Stimulated activated CD4-positive, alpha-beta T cell treated with anti-CD3 and anti-CD28 coated beads, TNF-alpha, amount 100 ng/mL, for 48 hours (primary cell): ENCODE results near the gene DAZAP1.
"Not testable (repeated sequence)": the region's sequence is repeated elsewhere in the genome, so short reads cannot be mapped to it uniquely, and the experiment has no call there.

Experiments
- DNase-seq, 3 donors: peaks; one replicate each; pipeline ENCODE4 v3.0.0-alpha.2; 2020; ENCODE audit warnings: low read depth in 3 of 3

Gene DAZAP1

GRCh38 chr19:1410789-1411188, 3.4 kb downstream of the DAZAP1 start:
- DNase-seq, result no peak

DNA sequence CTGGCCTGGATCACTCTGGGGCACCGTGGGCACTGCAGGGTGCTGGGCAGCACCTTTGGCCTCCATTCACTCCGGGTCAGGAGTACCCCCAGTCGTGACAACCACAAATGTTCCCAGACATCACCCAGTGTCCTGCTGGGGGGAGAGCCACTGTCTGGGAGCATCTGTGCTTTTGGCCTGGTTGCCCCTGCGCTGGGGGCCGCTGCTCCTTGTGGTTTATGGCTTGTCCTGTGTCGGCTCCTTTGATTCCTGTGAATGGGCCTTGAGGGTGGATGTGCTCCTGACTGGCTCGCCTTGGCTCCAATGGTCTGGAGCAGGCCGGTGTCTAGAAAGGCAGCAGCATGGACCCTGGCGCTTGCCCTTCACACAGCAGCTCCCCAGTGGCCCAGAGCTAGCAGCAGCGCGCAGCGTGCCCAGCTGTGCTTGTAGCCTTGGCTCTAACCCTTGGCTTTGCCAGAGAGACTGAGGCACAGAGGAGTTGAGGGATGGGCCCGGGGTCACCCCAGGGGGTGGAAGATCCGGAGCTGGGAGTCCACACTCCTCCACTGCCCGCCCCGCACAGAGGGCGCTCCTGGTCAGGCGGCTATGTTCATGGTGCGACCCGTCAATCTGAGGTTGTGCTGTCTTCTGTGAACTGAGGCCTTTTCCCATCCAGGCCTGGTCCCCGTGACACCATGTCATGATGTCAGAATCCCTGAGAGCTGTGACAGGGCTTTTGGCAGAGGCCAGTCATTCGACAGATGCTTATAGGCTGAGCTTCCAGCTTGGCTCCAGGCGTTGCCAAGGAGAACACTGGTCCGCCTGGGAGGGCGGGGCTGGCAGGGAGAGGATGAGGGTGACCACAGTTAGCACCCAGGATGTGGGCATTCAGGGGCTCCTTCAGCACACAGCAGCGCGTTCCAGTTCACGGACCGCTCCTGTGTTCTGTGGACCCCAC, 4.1 kb downstream of the DAZAP1 start:
- DNase-seq, result no peak

DNA sequence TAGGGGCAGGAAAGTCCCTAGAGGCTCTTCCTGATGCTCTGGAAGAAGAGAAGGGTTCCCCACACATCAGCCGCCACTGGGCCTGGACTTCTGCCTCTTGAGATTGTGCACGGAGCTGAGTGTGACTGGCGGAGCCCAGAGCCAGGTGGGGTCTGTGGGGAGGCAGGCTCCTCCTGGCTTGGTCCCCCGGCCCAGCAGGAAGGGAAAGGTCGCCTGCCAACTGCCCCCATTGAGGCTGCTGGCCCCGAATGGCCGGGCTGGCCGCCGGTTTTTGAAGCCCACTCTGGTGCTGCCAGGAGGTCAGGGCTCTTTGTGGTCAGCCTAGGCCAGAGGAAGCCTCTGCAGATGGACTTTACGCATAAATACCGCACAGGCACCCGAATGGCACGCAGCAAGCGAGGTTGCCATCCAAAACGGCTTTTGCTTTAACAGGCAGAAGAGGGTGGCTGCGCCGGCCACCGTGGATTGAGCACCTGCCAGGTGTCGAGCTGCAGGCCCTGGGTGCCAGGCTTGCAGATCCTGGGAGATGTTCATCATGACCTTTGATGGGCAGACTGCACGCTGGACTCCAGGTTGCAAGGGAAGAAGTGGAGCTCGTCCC, 5.0 kb downstream of the DAZAP1 start:
- DNase-seq, result no peak

- no peak for DNase-seq
Observed at GRCh38 chr19:1412995-1413800, 5.8 kb downstream of the DAZAP1 start.

DNA sequence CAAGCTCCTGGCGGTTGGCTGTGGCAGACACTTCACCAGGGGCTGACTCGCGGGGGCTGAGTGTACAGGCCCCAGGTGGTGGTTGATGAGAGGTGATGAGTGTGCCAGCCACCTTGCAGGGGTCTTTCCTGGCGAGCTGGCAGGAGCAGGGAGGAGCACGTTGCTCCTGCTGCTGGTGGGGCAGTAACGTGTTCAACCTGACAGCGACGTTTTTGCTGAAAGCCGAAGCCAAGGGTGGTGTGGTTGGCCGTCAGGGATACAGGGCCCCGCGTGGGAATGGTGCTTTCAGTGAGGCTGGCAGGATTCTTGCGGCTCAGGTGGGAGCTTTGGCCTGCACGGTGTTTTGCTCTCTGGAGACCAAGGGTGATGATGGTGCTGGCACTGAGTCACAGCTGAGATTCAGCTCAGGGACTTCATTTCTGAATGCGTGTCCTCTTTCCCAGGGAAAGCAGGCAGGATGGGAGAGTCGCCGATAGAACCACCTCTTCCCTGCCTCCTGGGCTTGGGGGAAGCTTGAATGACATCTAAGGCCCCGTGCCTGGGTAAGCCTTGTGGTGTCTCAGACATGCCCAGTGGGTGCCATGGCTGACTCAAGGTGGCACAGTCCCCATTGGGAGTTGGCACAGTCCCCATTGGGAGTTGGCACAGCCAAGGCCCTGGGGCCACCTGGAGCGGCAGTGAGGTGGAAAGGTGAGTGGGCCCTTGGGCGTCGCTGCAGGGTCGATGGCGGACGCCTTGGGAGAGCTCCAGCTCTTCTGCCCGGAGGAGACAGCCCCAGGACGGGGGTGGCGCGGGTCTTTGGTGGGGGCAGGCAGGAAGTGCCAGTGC, 8.8 kb downstream of the DAZAP1 start:
- no peak for DNase-seq

GRCh38 chr19:1417145-1417544, 9.8 kb downstream of the DAZAP1 start:
- no peak for DNase-seq

- no peak for DNase-seq
Observed at GRCh38 chr19:1417681-1418495, 10.5 kb downstream of the DAZAP1 start.

DNA sequence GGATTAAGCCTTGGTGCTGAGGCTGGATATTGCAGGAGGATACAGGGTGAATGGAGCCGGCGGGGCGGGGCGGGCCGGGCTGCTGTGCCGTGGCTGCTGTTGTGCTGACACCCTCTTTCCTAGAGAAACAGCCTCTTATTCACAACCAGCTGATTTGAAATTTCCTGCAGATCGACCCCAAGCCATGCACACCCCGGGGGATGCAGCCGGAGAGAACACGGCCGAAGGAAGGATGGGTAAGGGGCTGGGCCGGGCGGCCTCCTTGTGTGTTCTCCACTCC, 11.1 kb downstream of the DAZAP1 start:
- DNase-seq, result no peak

DNA sequence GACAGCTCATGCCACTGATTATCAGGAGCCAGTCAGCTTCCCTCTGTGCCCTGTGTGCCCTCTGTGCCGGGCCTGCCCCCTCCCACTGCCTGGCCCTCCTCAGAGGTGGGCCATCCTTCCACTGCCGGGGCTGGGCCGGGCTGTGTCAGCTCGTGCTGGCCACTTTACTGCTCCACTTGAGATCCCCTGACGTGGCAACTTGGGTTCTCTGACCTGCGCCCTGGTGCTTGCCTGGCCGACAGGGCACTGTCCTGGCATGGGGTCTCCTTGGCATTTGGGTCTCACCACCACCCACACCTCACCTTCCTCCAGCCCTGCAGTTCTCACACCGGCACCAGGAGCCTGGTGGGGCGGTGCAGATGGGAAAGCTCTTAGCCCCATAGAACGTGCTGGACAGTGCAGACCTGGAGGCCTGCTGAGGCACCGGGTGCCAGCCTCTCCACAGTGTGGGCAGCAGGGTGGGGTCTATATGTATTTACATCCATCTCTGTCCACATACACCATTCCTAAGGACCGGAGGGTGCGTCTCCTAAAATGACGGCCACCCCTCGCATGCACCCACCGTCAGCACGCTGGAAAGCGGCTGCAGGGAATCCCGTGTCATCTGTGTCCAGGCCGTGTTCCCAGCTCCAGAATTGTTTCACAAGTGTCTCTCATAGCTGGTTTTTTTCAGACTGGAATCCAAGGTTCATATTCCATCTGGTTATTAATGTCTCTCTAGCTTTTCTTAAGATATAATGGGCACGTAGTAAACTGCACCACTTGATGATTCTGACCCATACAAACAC, 11.8 kb downstream of the DAZAP1 start:
- DNase-seq, result no peak

- DNase-seq, result not testable (repeated sequence)
Observed at GRCh38 chr19:1420085-1420484, 12.7 kb downstream of the DAZAP1 start.

DNA sequence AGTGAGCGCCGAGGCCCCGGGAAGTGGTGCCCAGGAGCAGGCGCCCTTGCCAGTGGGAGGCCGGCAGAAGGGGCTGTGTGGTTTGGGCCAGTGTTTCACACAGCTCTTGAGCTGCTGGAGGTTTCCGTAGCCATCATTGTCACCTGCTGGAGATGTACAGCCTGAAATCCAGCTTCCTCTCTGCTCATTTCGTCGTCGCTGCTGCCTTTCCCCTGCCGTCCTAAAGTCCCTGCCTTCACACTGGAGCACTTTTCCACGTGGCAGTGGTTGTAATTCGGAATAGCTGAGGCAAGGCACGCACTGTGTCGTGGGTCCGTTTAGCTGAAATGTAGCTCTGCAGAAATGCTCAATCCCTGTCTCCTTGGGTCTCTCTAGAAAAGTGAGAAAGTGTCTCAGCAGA, 13.2 kb downstream of the DAZAP1 start:
- DNase-seq, result no peak

DNA sequence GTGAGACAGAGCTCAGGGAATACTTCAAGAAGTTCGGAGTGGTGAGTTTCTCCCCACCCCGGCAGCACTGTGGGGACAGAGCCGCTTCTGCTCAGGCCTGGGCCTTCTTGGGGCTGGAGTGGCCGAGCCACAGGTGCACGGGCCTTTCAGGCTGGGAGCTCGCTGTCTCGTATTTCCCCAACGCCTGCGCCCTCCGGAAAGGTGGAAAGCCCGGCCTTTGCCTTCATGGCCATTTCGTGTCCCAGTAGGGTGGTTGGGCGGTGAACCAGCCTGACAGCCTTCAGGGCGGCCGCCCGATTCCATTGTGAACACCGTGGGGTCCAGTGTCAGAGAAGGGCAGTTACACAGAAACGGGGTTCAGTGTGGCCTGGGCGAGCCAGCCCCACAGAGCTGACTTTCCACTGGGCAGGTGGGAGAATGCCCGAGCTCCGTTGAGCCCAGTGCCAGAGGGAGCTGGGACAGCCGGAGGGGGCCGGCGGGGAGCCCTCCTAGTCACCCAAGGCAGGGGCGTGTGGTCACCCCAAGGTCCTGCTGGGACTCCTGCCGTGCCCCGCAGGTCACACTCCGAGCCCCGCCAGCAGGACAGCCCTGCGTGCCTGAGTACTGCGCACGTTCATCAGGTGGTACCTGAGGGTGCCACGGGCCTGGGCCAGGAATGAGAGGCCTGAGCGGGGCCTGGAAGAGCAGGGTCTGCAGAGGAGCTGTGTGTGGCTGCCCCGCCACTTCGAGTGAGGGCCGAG, 14.0 kb downstream of the DAZAP1 start:
- no peak for DNase-seq

DNA sequence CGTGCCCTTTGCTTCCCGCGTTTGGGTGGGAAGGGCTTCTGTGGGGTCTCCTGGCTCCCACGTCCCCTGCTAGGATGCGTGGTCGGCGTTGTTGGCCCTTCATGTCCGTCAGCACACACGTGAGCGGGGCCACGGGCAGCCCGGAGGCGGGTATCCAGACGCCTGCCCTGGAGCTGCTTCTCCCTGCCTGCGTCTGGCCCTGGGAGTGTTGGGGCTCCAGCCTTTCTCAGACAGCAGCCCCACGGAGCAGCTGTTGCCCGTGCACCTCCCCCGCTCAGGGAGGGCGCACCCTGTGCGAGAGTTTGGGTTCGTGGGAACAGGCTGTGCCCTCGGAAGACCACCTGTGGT, 14.5 kb downstream of the DAZAP1 start:
- no peak for DNase-seq

- no peak for DNase-seq
Observed at GRCh38 chr19:1422360-1422759, 15.0 kb downstream of the DAZAP1 start.

DNA sequence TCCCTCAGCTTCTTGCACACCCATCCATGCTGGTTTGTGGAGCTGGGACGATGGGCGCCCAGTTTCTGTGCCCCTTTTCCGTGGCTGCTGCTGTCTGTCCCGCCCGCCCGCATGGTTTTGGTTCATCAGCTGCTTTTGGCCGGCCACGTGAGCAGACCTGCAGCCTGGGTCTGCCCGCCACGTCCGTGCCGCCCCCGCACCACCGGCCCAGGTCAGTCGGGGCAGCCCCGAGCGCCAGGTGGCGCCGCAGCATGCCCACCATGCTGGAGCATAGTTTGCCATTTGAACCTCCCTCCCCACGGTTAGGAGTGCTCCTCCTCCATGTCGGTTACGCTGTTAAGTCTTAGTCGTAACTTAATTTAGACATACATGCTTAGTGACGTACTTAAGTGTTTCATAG, 15.6 kb downstream of the DAZAP1 start:
- DNase-seq, result no peak

- no peak for DNase-seq
Observed at GRCh38 chr19:1423436-1424191, 16.2 kb downstream of the DAZAP1 start.

GRCh38 chr19:1424192-1424955, 17.0 kb downstream of the DAZAP1 start:
- DNase-seq, result no peak
